Panc1 (cell line): ENCODE results near the gene OOEP.

Experiments
- CTCF ChIP-seq: fragments of 450-650 bp; IDR thresholded peaks from 2 replicates; pipeline ENCODE4 v1.5.1; 2017; ENCODE audit warnings: mild to moderate bottlenecking
- SIN3A ChIP-seq: IDR thresholded peaks from 2 replicates; pipeline ENCODE4 v1.6.1; 2012; ENCODE audit warnings: low read depth, mild to moderate bottlenecking, low read length, moderate library complexity, borderline replicate concordance; ENCODE audit not compliant: insufficient read depth

- no peak for TF ChIP-seq CTCF
- TF ChIP-seq SIN3A, result no peak
Measured at GRCh38 chr6:73362869-73363536, 6.7 kb downstream of the OOEP start.
